UCSD-AML1 (cell line): ENCODE measurements around the gene EN2.

ENCODE experiments used
- DNase-seq: peaks from one replicate; lab custom pipeline; 2025; ENCODE audit not compliant: unreplicated experiment; lab: John Stamatoyannopoulos, UW

Gene EN2

GRCh38 chr7:155507576-155507975, 49.6 kb downstream of the EN2 start:
- no peak for DNase-seq

GRCh38 chr7:155508376-155509358, 50.7 kb downstream of the EN2 start:
- no peak for DNase-seq

- DNase-seq = no peak
Measured at GRCh38 chr7:155509359-155509724, 51.4 kb downstream of the EN2 start.

- no peak for DNase-seq
Measured at GRCh38 chr7:155509725-155510551, 52.0 kb downstream of the EN2 start.

GRCh38 chr7:155510975-155511701, 53.2 kb downstream of the EN2 start:
- no peak for DNase-seq

GRCh38 chr7:155511702-155511996, 53.7 kb downstream of the EN2 start:
- no peak for DNase-seq

- no peak for DNase-seq
Measured at GRCh38 chr7:155512246-155512887, 54.4 kb downstream of the EN2 start.

GRCh38 chr7:155513543-155514285, 55.8 kb downstream of the EN2 start:
- DNase-seq = no peak

- DNase-seq = no peak
Measured at GRCh38 chr7:155514296-155514695, 56.4 kb downstream of the EN2 start.
